B cell (primary cell): ENCODE data around the gene TBRG4. TPM values are rescaled to one million over a fixed set of nuclear protein-coding genes. Genes with fewer than 3 reads are reported as not detected.
A peak's percentile ranks its signal among the peaks of the same experiment; 100 is the strongest.

Experiments used
- ATAC-seq: fragments of 200-7000 bp; cut with Tn5 transposase; one replicate; pipeline ENCODE4 v1.10.0; 2021; ENCODE audit warnings: low read depth, mild to moderate bottlenecking, moderate number of reproducible peaks, moderate library complexity
- CTCF ChIA-PET: fragments of 350-600 bp; sonication (Branson Sonifier 250); formaldehyde crosslinking; loops from one replicate; lab custom pipeline; 2021; ENCODE audit warnings: antibody characterized with exemption, inconsistent platforms; lab: Charles Lee
- POLR2A ChIA-PET: fragments of 350-600 bp; sonication (Branson Sonifier 250); formaldehyde crosslinking; loops from one replicate; lab custom pipeline; 2021; ENCODE audit warnings: antibody characterized with exemption; lab: Charles Lee
- DNase-seq: peaks from one replicate; pipeline ENCODE4 v3.0.0; 2013
- H2AFZ ChIP-seq: 2 replicates; pipeline ENCODE4 v1.6.1; 2012; ENCODE audit warnings: mild to moderate bottlenecking, low read depth, low read length; ENCODE audit not compliant: insufficient read depth, poor library complexity, severe bottlenecking
- H3K27ac ChIP-seq, 2 donors: 1 replicate in 1 of 2; 2 replicates in 1 of 2; pipeline ENCODE4 v1.5.1; 2012 to 2013; ENCODE audit warnings: low read length in 2 of 2, mild to moderate bottlenecking in 2 of 2, moderate library complexity in 1 of 2
- H3K27me3 ChIP-seq, 4 experiments: fragments of 200-600 bp in 1 of 4; sonication (generic) in 1 of 4; replicated peaks in 1 of 4; 1 replicate in 2 of 4; 2 replicates in 2 of 4; pipeline versions ENCODE4 v1.6.1 to v1.7.0; 2013 to 2016; ENCODE audit warnings: low read length in 3 of 4, mild to moderate bottlenecking in 2 of 4, mixed read lengths in 1 of 4, moderate library complexity in 1 of 4; ENCODE audit not compliant: insufficient read depth in 4 of 4, control insufficient read depth in 3 of 4; ENCODE audit errors: control extremely low read depth in 1 of 4
- H3K36me3 ChIP-seq, 2 experiments: replicated peaks in 1 of 2; 1 replicate in 1 of 2; 2 replicates in 1 of 2; pipeline versions ENCODE4 v1.6.1 to v1.7.1; 2013; ENCODE audit warnings: low read length in 1 of 2; ENCODE audit not compliant: insufficient read depth in 2 of 2, control insufficient read depth in 1 of 2; ENCODE audit errors: control extremely low read depth in 1 of 2, extremely low read depth in 1 of 2
- H3K4me1 ChIP-seq, 2 donors: fragments of 200-600 bp in 1 of 2; sonication (generic) in 1 of 2; 1 replicate in 1 of 2; 2 replicates in 1 of 2; pipeline versions ENCODE4 v1.5.1 to v1.6.1; 2013 to 2017; ENCODE audit warnings: low read length in 2 of 2; ENCODE audit not compliant: control insufficient read depth in 2 of 2, insufficient read depth in 2 of 2
- H3K4me2 ChIP-seq: replicated peaks from 2 replicates; pipeline ENCODE3; 2012; ENCODE audit warnings: mild to moderate bottlenecking, low read depth, low read length; ENCODE audit not compliant: poor library complexity, severe bottlenecking
- H3K4me3 ChIP-seq, 5 experiments: fragments of 200-600 bp in 1 of 5; sonication (generic) in 1 of 5; 1 replicate in 3 of 5; 2 replicates in 2 of 5; pipeline versions ENCODE4 v1.5.1 to v1.7.0; 2011 to 2016; ENCODE audit warnings: low read length in 4 of 5, mild to moderate bottlenecking in 4 of 5, low read depth in 2 of 5, control low read depth in 1 of 5, moderate library complexity in 1 of 5; ENCODE audit not compliant: insufficient read depth in 1 of 5; ENCODE audit errors: control extremely low read depth in 1 of 5, extremely low read depth in 1 of 5
- H3K79me2 ChIP-seq: fragments of 200-600 bp; sonication (generic); one replicate; pipeline ENCODE4 v1.6.0; 2016; ENCODE audit warnings: low read length; ENCODE audit not compliant: control insufficient read depth, insufficient read depth
- H3K9ac ChIP-seq: fragments of 200-600 bp; sonication (generic); 2 replicates; pipeline ENCODE4 v1.6.1; 2017; ENCODE audit warnings: mild to moderate bottlenecking, low read length, moderate library complexity
- H3K9me3 ChIP-seq, 3 donors: one replicate each; pipeline versions ENCODE4 v1.6.1 to v1.7.1; 2013; ENCODE audit warnings: low read length in 2 of 3; ENCODE audit not compliant: control insufficient read depth in 2 of 3, insufficient read depth in 1 of 3; ENCODE audit errors: control extremely low read depth in 1 of 3
- H4K20me1 ChIP-seq: 2 replicates; pipeline ENCODE4 v1.6.0; 2012; ENCODE audit warnings: mild to moderate bottlenecking, low read length; ENCODE audit not compliant: insufficient read depth, control insufficient read depth, poor library complexity, severe bottlenecking
- H3K27ac Mint-ChIP-seq: one replicate; pipeline ENCODE4 v1.8.0; 2021; ENCODE audit warnings: mixed read lengths
- H3K27me3 Mint-ChIP-seq: one replicate; pipeline ENCODE4 v1.8.0; 2021; ENCODE audit warnings: mixed read lengths
- H3K4me1 Mint-ChIP-seq: one replicate; pipeline ENCODE4 v1.8.0; 2021; ENCODE audit warnings: mixed read lengths
- H3K4me3 Mint-ChIP-seq: one replicate; pipeline ENCODE4 v1.8.0; 2021; ENCODE audit warnings: mixed read lengths
- H3K9me3 Mint-ChIP-seq: one replicate; pipeline ENCODE4 v1.8.0; 2022; ENCODE audit warnings: mixed read lengths; ENCODE audit not compliant: insufficient read depth
- CTCF ChIP-seq: fragments of 200-600 bp; IDR thresholded peaks from one replicate; pipeline ENCODE4 v1.8.0; 2022; ENCODE audit warnings: antibody characterized with exemption, mild to moderate bottlenecking
- EZH2 ChIP-seq: IDR thresholded peaks from 2 replicates; pipeline ENCODE4 v1.6.1; 2012; ENCODE audit warnings: borderline replicate concordance, low read depth, mild to moderate bottlenecking, moderate library complexity, low read length; ENCODE audit not compliant: insufficient read depth, poor library complexity, severe bottlenecking
- WGBS: methylation state at CpG from one replicate; pipeline ENCODE4 v1.1.5; 2013; ENCODE audit warnings: missing lambda C conversion rate; ENCODE audit not compliant: insufficient coverage; 5-methylcytosine and 5-hydroxymethylcytosine counted together
- intact Hi-C: fragments of 100-400 bp; cut with micrococcal nuclease; formaldehyde crosslinking; loops from one replicate; pipeline ENCODE4 v1.10.0; 2022
- polyA plus RNA-seq: library from polyadenylated mRNA; depleted of rRNA; stranded (reverse); fragments of >200 nt; gene quantifications from 2 replicates; pipeline ENCODE4 v1.2.3, GENCODE V29; 2012
- total RNA-seq, 2 donors: library from RNA; stranded (reverse); fragments of 120-200 nt in 1 of 2; gene quantifications; 1 replicate in 1 of 2; 2 replicates in 1 of 2; pipeline versions ENCODE4 v1.2.3 to v1.2.4, GENCODE V29; 2013 to 2022

Gene TBRG4
- total and polyA plus RNA-seq, 2 donors (not counting 1 experiment from before 2014, with no cell fraction given): 92.8 to 111 TPM

DNA sequence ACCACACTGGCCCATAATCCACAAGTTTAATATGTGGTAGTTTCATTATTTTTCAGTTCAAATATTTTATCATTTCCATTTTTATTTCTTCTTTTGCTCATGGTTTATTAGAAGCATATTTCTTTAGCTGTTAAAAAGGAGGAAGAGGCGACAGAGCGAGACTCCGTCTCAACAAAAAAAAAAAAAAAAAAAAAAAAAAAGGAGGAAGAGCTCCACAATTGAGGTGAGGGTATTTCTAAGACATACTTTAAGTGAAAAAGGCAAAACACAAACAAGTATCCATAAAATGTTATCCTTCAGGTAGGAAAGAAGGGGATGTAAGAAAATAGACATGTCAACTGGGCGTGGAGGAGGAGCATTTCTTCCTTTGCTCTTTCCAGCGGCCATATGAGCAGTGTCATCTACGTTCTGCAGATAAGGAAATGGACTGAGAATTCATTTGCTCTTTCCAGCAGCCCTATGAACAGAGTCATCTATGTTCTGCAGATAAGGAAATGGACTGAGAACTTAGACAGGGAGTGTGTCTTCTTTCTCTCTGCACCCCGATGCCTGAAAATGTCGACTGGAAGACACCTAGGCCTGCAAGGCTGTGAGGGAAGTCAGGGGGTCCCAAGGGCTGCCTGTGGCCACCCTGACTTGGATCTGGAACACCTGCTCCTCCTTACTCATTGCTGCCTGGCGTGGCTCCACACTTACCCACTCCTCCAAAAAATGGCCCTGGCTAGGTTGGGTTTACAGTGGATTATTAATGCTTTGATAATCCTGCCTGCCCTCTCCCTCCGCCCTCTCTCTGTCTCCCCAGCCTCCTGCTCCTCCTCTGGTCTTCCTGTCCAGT, 27.2 kb upstream of the TBRG4 start:
- DNase-seq: no peak
- no peaks in the 10 kb centered on the region for H3K27me3 ChIP-seq
- H3K4me2 ChIP-seq: no peak overlapping the region
- intact Hi-C loops: no loop called here
- Mint-ChIP-seq H3K27me3 (no peaks in the 10 kb centered on the region), H3K27ac (no peak overlapping the region), H3K9me3 (no peaks in the 10 kb centered on the region), H3K4me1 (peaks cover 17% of the 10 kb centered on the region), H3K4me3 (no peak overlapping the region)
- peaks cover 5 to 18% of the 10 kb centered on the region in 2 donors for H3K4me1 ChIP-seq
- H2AFZ ChIP-seq: peak overlapping the region; percentile 40
- no peak for ATAC-seq
- no peaks in the 10 kb centered on the region for H3K36me3 ChIP-seq
- TF ChIP-seq EZH2 (no peak), CTCF (no peak)
- no peaks in the 10 kb centered on the region for H4K20me1 ChIP-seq
- ChIA-PET CTCF (interaction anchor here (0.9 to 6.7 kb wide), 8 partner anchors 9 to 532 kb away, joined by 3 to 189 read pairs (median 38); partner anchors contain the start of genes H2AZ2 and OGDH), POLR2A (interaction anchor here (0.7 kb wide), 1 partner anchor 290 kb away, joined by 6 read pairs; no protein-coding TSS in a partner anchor)
- WGBS: 97% methylated on average over 4 of the region's 10 CpGs
- H3K9ac ChIP-seq: no peak overlapping the region
- H3K27ac ChIP-seq: no peak overlapping the region
- no peaks in the 10 kb centered on the region for H3K79me2 ChIP-seq
- H3K4me3 ChIP-seq: no peak overlapping the region
- no peaks in the 10 kb centered on the region for H3K9me3 ChIP-seq
